Body of pancreas (tissue), 4 donors: ENCODE results near the gene SAA4. TPM values are rescaled to one million over a fixed set of nuclear protein-coding genes. Genes with fewer than 3 reads are reported as not detected.
A peak's percentile ranks its signal among the peaks of the same experiment; 100 is the strongest.
"Not testable (repeated sequence)": the region's sequence is repeated elsewhere in the genome, so short reads cannot be mapped to it uniquely, and the experiment has no call there.

Experiments used
- ATAC-seq: fragments of 150-250 bp; one replicate; pipeline ENCODE4 v1.9.1; 2016
- DNase-seq, 4 donors: peaks; one replicate each; pipeline ENCODE4 v3.0.0-alpha.2; 2019
- H3K27ac ChIP-seq, 4 donors: fragments of 200-600 bp; sonication (generic); 1 replicate in 3 of 4; 2 replicates in 1 of 4; pipeline versions ENCODE4 v1.5.1 to v1.6.1; 2016 to 2019; ENCODE audit warnings: mild to moderate bottlenecking in 1 of 4, mixed read lengths in 1 of 4, moderate library complexity in 1 of 4
- H3K27me3 ChIP-seq, 2 donors: fragments of 200-600 bp; sonication (generic); one replicate each; pipeline ENCODE4 v1.6.0; 2016; ENCODE audit warnings: mild to moderate bottlenecking in 1 of 2
- H3K36me3 ChIP-seq, 2 donors: fragments of 200-600 bp; sonication (generic); replicated peaks in 1 of 2; 2 replicates each; pipeline ENCODE4 v1.5.1; 2016; ENCODE audit warnings: low read depth in 2 of 2; ENCODE audit not compliant: insufficient read depth in 1 of 2
- H3K4me1 ChIP-seq: fragments of 200-600 bp; sonication (generic); one replicate; pipeline ENCODE4 v1.6.0; 2016
- H3K4me3 ChIP-seq, 2 donors: fragments of 200-600 bp; sonication (generic); 1 replicate in 1 of 2; 2 replicates in 1 of 2; pipeline ENCODE4 v1.5.1; 2016 to 2019
- H3K9me3 ChIP-seq, 3 donors: fragments of 200-600 bp; sonication (generic); 1 replicate in 2 of 3; 2 replicates in 1 of 3; pipeline ENCODE4 v1.5.1; 2016
- CTCF ChIP-seq, 7 experiments: fragments of 450-650 bp in 4 of 7; fragments of 200-600 bp in 3 of 7; sonication (generic) in 3 of 7; IDR thresholded peaks; one replicate each; pipeline ENCODE4 v1.5.1; 2016 to 2019; ENCODE audit warnings: antibody characterized with exemption in 7 of 7
- POLR2A ChIP-seq, 3 donors: fragments of 450-650 bp; IDR thresholded peaks; one replicate each; pipeline ENCODE4 v1.6.1; 2016; ENCODE audit warnings: antibody characterized with exemption in 3 of 3, mild to moderate bottlenecking in 2 of 3
- WGBS, 2 donors: methylation state at CpG; one replicate each; pipeline ENCODE4 v1.1.5; 2017; 5-methylcytosine and 5-hydroxymethylcytosine counted together
- intact Hi-C: fragments of 100-400 bp; cut with DNase I; formaldehyde crosslinking; loops from one replicate; pipeline ENCODE4 v1.15.1; 2023
- total RNA-seq, 2 donors: library from RNA; depleted of rRNA; stranded (reverse); fragments of >200 nt; gene quantifications; one replicate each; pipeline ENCODE4 v1.1.0, GENCODE V29; 2016

SAA4 gene
- total RNA-seq, 2 donors from 2014 or later = not detected

- Histone ChIP-seq H3K36me3 (no peaks in the 10 kb centered on the region), H3K27me3 (no peaks in the 10 kb centered on the region), H3K9me3 (no peaks in the 10 kb centered on the region), H3K4me3 (no peak overlapping the region), H3K27ac (no peak overlapping the region), H3K4me1 (peaks cover 11% of the 10 kb centered on the region)
- no peak for TF ChIP-seq POLR2A (IDR thresholded peaks at IDR 0.05)
- TF ChIP-seq CTCF (IDR thresholded peaks at IDR 0.05) = no peak
- DNase-seq (peak in 1 of 4 donors; percentile 38), ATAC-seq (peak; percentile 95)
- intact Hi-C loops = no loop called here
These were observed 22.7 kb upstream of the SAA4 start for GRCh38 chr11:18259259-18259658.

- Histone ChIP-seq H3K4me1 (peaks cover 11% of the 10 kb centered on the region), H3K4me3 (no peak overlapping the region), H3K27ac (no peak overlapping the region), H3K36me3 (no peaks in the 10 kb centered on the region), H3K27me3 (no peaks in the 10 kb centered on the region), H3K9me3 (no peaks in the 10 kb centered on the region)
- TF ChIP-seq CTCF (IDR thresholded peaks at IDR 0.05) (no peak), POLR2A (IDR thresholded peaks at IDR 0.05) (no peak)
- DNase-seq (no peak), ATAC-seq (no peak)
- WGBS, 2 donors = 60 to 83% methylated on average over 2 of the region's 2 CpGs
- intact Hi-C loops = no loop called here
These were observed 18.3 kb upstream of the SAA4 start for GRCh38 chr11:18254781-18255361.

- intact Hi-C loops = no loop called here
- H3K36me3 ChIP-seq = no peaks in the 10 kb centered on the region
- ATAC-seq = no peak
- no peak for DNase-seq
- no peaks in the 10 kb centered on the region for H3K9me3 ChIP-seq
- H3K27me3 ChIP-seq = no peaks in the 10 kb centered on the region
- H3K4me3 ChIP-seq = no peak overlapping the region
- H3K4me1 ChIP-seq = peaks cover 1% of the 10 kb centered on the region
- WGBS, 2 donors = 72 to 80% methylated on average over 9 to 11 of the region's 11 CpGs
- H3K27ac ChIP-seq = no peak overlapping the region
- TF ChIP-seq POLR2A (IDR thresholded peaks at IDR 0.05) (no peak), CTCF (IDR thresholded peaks at IDR 0.05) (no peak)
These were observed 17.3 kb upstream of the SAA4 start for GRCh38 chr11:18253778-18254338.

GRCh38 chr11:18253233-18253632, 16.6 kb upstream of the SAA4 start:
- intact Hi-C loops = no loop called here
- H3K27ac ChIP-seq = no peak overlapping the region
- ATAC-seq (no peak), DNase-seq (no peak)
- WGBS, 2 donors = 81 to 86% methylated on average over 3 of the region's 3 CpGs
- no peaks in the 10 kb centered on the region for H3K4me1 ChIP-seq
- H3K27me3 ChIP-seq = no peaks in the 10 kb centered on the region
- no peak for TF ChIP-seq POLR2A (IDR thresholded peaks at IDR 0.05)
- TF ChIP-seq CTCF (IDR thresholded peaks at IDR 0.05) = no peak
- H3K9me3 ChIP-seq = no peaks in the 10 kb centered on the region
- H3K36me3 ChIP-seq = no peaks in the 10 kb centered on the region
- no peak overlapping the region for H3K4me3 ChIP-seq

GRCh38 chr11:18248561-18248960, 12.0 kb upstream of the SAA4 start, which contains the start of gene SAA2:
Gene SAA2 (minus strand): TSS chr11:18248668. CDS start chr11:18248011, 657 bp downstream.
- H3K4me3 ChIP-seq = no peak within 1 kb of the TSS

GRCh38 chr11:18247191-18247581, 10.6 kb upstream of the SAA4 start:
- H3K9me3 ChIP-seq, H3K4me3 ChIP-seq, H3K36me3 ChIP-seq, H3K27ac ChIP-seq, ATAC-seq, intact Hi-C loops, H3K27me3 ChIP-seq, H3K4me1 ChIP-seq, DNase-seq: not testable (repeated sequence)
- 50 to 64% methylated on average over 1 to 4 of the region's 6 CpGs for WGBS, 2 donors

More at GRCh38 chr11:18248561-18248960, 12.0 kb upstream of the SAA4 start, which contains the start of gene SAA2:
- no peaks in the 10 kb centered on the region for H3K27me3 ChIP-seq
- no peaks in the 10 kb centered on the region for H3K9me3 ChIP-seq
- DNase-seq (no peak), ATAC-seq (no peak)
- H3K27ac ChIP-seq = no peak within 1 kb of the TSS
- H3K4me1 ChIP-seq = no peaks in the 10 kb centered on the region
- intact Hi-C loops = no loop called here
- 34 to 75% methylated on average over 3 to 5 of the region's 5 CpGs for WGBS, 2 donors
- TF ChIP-seq CTCF (IDR thresholded peaks at IDR 0.05) = no peak
- no peak for TF ChIP-seq POLR2A (IDR thresholded peaks at IDR 0.05)
- H3K36me3 ChIP-seq = no peaks in the 10 kb centered on the region
